Mesodermal cell (in vitro differentiated cells): ENCODE measurements around the gene ESF1.
A peak's percentile ranks its signal among the peaks of the same experiment; 100 is the strongest.
"Not testable (repeated sequence)": the region's sequence is repeated elsewhere in the genome, so short reads cannot be mapped to it uniquely, and the experiment has no call there.

Experiments used
- H3K27ac ChIP-seq: 2 replicates; pipeline ENCODE4 v1.7.0; 2013; ENCODE audit warnings: mild to moderate bottlenecking, low read depth, low read length, moderate library complexity; ENCODE audit not compliant: severe bottlenecking
- H3K36me3 ChIP-seq: 2 replicates; pipeline ENCODE4 v1.7.1; 2013; ENCODE audit warnings: mild to moderate bottlenecking, low read length, moderate library complexity; ENCODE audit not compliant: control insufficient read depth, insufficient read depth
- H3K4me1 ChIP-seq: one replicate; pipeline ENCODE4 v1.7.1; 2013; ENCODE audit warnings: mild to moderate bottlenecking, low read length; ENCODE audit not compliant: insufficient read depth, control insufficient read depth, poor library complexity, severe bottlenecking
- H3K4me3 ChIP-seq: 2 replicates; pipeline ENCODE4 v1.7.0; 2013; ENCODE audit warnings: low read length, control low read depth, mild to moderate bottlenecking; ENCODE audit not compliant: insufficient read depth, poor library complexity, severe bottlenecking; ENCODE audit errors: extremely low read depth
- H3K9me3 ChIP-seq: 2 replicates; pipeline ENCODE4 v1.7.1; 2013; ENCODE audit warnings: mild to moderate bottlenecking, low read length, moderate library complexity; ENCODE audit not compliant: control insufficient read depth
- WGBS, 2 experiments: methylation state at CpG; one replicate each; pipeline ENCODE4 v1.1.5; 2013; ENCODE audit warnings: missing lambda C conversion rate in 2 of 2; ENCODE audit not compliant: insufficient coverage in 2 of 2; 5-methylcytosine and 5-hydroxymethylcytosine counted together

Gene ESF1

DNA sequence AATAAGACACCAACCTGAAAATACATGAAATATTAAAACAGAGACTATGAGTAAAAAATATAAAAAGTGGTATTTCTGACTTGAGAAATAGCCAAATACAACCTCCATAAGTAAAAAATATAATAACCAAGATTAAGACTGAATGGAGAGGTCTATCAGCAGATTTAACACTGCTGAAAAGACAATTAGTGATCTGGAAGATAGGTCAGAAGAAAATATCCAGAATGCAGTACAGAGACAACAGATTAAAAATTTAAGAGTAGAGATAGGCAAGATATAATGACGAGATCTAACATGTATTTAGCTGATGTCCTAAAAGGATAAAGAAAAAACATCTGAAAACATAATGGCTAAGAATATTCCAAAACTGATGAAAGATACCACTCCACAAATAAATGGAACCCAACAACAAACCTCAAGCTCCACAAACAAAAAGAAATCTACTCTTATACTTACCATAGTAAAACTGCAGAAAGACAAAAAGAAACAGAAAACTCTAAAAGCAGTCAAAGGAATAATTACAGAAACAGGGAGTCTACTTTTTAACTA is 18.8 kb downstream of the ESF1 start:
- Histone ChIP-seq H3K4me3 (no peak overlapping the region), H3K4me1 (no peaks in the 10 kb centered on the region), H3K36me3 (peaks cover 89% of the 10 kb centered on the region), H3K27ac (peak overlapping the region; percentile 55), H3K9me3 (peaks cover 9% of the 10 kb centered on the region)
- WGBS, 2 experiments, result no CpG with 5 or more reads among the region's 1 CpG

DNA sequence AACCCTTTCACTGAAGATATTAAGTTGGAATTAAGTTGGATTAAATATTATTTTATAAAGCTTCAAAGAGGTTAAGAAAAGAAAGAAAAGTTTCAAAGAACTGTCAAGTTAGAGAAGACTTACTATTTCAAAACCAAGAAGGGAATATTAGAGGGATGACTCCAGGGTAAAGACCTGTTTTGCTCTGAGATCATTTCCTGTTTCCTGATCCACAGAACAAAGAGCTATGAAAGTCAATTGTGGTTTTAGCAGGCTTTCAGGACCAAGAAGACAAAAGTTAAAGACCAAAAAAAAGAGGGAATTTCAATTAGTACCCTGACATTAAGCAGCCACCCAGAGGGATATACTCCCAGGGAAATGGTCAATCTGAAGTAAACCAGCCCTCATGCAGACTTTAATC is 19.4 kb downstream of the ESF1 start:
- Histone ChIP-seq H3K4me3 (no peak overlapping the region), H3K36me3 (peaks cover 83% of the 10 kb centered on the region), H3K27ac (peak overlapping the region; percentile 55), H3K9me3 (peaks cover 9% of the 10 kb centered on the region), H3K4me1 (no peaks in the 10 kb centered on the region)

DNA sequence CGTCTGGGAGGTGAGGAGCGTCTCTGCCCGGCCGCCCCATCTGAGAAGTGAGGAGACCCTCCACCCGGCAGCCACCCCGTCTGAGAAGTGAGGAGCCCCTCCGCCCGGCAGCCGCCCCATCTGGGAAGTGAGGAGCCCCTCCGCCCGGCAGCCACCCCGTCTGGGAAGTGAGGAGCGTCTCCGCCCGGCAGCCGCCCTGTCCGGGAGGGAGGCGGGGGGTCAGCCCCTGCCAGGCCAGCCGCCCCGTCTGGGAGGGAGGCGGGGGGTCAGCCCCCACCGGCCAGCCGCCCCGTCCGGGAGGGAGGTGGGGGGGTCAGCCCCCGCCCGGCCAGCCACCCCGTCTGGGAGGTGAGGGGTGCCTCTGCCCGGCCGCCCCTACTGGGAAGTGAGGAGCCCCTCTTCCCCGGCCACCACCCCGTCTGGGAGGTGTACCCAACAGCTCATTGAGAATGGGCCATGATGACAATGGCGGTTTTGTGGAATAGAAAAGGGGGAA is 24.2 kb downstream of the ESF1 start:
- H3K4me1 ChIP-seq, H3K4me3 ChIP-seq, H3K9me3 ChIP-seq, H3K27ac ChIP-seq: not testable (repeated sequence)
- WGBS, 2 experiments, result 95 to 96% methylated on average over 16 to 17 of the region's 33 CpGs
- H3K36me3 ChIP-seq, result peaks cover 68% of the 10 kb centered on the region

DNA sequence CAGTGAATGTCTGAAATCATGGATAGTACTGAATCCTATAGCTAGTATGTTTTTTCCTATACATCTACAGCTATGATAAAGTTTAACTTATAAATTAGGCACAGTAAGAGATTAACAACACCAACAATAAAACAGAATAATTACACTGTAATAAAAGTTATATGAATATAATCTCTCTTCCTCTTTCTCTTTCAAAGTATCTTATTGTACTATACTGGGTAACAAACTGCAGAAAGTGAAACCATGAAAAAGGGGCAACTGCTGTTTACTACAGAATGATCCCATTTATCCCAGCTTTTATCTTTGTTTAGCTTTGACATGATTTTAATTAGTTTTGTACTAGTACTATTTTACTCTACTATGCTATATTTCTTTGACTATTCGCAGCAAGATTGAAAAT is 25.8 kb downstream of the ESF1 start:
- H3K4me3 ChIP-seq, result no peak overlapping the region
- no CpG with 5 or more reads among the region's 1 CpG for WGBS, 2 experiments
- H3K36me3 ChIP-seq, result peaks cover 59% of the 10 kb centered on the region
- H3K9me3 ChIP-seq, result no peaks in the 10 kb centered on the region
- H3K27ac ChIP-seq, result no peak overlapping the region
- no peaks in the 10 kb centered on the region for H3K4me1 ChIP-seq

DNA sequence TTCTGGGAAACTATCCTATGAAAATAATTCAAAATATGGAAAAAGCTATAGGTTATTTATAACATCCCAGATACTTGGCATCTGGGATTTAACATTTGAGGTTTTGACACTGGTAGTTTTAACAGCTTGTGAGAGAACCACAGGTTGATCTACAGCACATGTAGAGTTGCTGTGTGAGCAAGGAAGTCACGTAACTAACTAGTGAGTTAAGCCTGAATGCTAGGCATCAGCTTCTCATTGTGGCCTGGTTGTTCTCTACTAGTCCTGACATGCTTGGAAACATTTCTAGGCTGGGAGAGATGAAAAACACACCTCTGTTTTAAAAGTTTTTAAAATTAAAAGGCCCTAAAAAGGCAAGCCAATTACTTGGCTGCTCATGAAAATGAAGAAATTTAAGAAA is 28.2 kb downstream of the ESF1 start:
- Histone ChIP-seq H3K4me1 (no peaks in the 10 kb centered on the region), H3K4me3 (no peak overlapping the region), H3K9me3 (no peaks in the 10 kb centered on the region), H3K36me3 (peaks cover 57% of the 10 kb centered on the region), H3K27ac (no peak overlapping the region)
- WGBS, 2 experiments, result 91% methylated on average over 1 of the region's 1 CpG; no CpG with 5 or more reads in 1 of the 2 experiments

DNA sequence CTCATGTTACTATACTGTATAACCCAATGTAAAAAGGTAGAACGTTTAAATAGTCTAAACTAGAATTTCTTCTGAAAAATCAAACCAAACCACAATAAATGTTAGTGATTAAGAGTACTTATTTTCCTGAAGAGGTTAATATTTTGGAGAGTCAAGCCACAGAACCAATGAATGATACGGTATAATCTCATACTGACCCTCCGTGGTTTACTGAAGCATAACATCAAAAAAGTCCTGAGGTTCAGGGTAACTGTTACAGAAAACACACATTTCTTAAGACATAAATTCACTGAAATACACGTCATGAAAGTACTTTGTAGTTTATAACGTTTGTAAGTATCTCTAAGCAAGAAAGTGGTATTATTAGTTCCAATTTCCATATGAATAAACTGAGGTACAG is 28.9 kb downstream of the ESF1 start:
- no peaks in the 10 kb centered on the region for H3K9me3 ChIP-seq
- no peak overlapping the region for H3K4me3 ChIP-seq
- H3K36me3 ChIP-seq, result peaks cover 59% of the 10 kb centered on the region
- H3K4me1 ChIP-seq, result no peaks in the 10 kb centered on the region
- no CpG with 5 or more reads among the region's 5 CpGs for WGBS, 2 experiments
- H3K27ac ChIP-seq, result no peak overlapping the region

DNA sequence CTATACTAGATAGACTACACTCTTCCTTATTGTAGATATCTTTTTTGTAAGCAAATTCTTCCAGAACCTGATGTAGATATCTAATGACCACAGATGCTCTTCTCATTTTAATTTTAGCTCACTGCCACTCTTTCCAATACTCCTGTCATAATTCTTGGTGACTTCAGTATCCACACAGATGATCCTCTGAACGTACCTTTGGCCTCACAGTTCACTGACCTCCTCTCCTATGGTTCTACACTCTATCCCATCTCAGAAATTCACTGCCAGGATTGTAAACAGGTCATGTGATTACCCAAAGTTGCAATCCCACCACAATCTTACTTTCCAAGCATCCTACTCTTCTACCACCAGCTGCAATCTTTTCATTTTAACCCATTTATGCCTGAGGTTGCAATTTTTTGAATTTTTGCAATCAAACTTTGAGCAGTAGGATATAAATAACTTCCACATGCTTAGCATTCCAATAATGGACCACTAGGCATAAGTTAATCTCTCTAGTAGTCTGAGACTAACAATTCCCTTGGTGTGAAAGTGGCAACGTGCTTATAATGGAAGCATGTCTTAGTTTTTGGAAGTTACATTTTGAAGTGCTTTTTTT is 31.2 kb downstream of the ESF1 start:
- Histone ChIP-seq H3K27ac (no peak overlapping the region), H3K9me3 (no peaks in the 10 kb centered on the region), H3K4me3 (no peak overlapping the region), H3K36me3 (peaks cover 56% of the 10 kb centered on the region), H3K4me1 (no peaks in the 10 kb centered on the region)
- 93 to 100% methylated on average over 1 of the region's 2 CpGs for WGBS, 2 experiments

DNA sequence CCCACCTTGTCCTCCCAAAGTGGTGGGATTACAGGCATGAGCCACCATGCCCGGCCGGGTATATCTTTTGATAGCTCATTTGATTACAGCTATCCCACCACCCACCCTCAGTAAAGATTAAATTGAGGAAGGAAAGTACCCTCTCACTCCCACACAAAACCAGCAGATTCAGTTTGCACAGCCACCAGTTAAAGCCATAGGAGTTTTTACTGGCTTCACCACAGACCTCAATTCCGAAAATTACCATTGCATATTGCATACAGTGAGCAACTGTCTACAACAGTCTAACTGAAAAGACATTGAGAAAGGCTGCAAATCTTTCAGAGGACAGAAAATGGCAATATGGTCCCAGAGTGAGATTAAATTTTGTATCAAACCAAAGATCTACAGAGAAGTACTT is 34.9 kb downstream of the ESF1 start:
- Histone ChIP-seq H3K27ac (no peak overlapping the region), H3K9me3 (no peaks in the 10 kb centered on the region), H3K36me3 (peaks cover 58% of the 10 kb centered on the region), H3K4me3 (no peak overlapping the region), H3K4me1 (no peaks in the 10 kb centered on the region)
- WGBS, 2 experiments, result 100% methylated on average over 1 to 2 of the region's 3 CpGs

DNA sequence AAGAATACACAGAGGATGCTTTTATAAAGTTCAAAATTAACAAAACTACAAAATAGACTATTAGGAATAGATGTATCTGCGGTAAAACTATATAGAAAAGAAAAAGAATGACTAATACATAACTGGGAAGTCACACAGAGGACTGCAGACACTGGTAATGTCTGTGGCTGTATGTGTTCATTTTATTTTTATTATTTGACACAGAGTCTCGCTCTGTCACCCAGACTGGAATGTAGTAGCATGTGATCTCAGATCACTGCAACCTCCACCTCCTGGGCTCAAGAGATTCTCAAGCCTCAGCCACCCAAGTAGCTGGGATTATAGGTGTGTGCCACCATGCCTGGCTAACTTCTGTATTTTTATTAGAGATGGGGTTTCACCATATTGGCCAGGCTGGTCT is 38.9 kb downstream of the ESF1 start:
- H3K27ac ChIP-seq, result no peak overlapping the region
- WGBS, 2 experiments, result no CpG with 5 or more reads among the region's 2 CpGs
- H3K36me3 ChIP-seq, result peaks cover 63% of the 10 kb centered on the region

DNA sequence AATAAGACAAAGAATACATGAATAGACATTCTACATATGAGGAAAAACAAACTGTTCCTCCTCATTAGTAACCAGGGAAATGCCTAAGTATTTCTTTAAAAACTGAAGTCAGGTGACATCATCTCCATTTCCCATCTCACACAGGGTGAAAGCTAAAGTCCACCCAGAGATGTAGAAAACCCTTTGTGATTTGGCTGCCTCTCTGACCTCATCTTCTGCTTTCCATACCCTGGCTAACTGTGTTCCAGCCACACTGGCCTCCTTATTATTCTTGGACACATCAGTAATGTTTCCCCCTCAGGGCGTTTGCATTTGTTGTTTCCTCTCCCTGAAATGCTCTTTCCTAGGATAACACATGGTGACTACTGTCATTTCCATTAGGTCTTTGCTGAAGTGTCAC is 40.4 kb downstream of the ESF1 start:
- Histone ChIP-seq H3K9me3 (peaks cover 12% of the 10 kb centered on the region), H3K27ac (no peak overlapping the region), H3K36me3 (peaks cover 59% of the 10 kb centered on the region), H3K4me1 (no peaks in the 10 kb centered on the region), H3K4me3 (no peak overlapping the region)
- 86 to 100% methylated on average over 1 of the region's 1 CpG for WGBS, 2 experiments

More for the DNA sequence above, 38.9 kb downstream of the ESF1 start:
- no peaks in the 10 kb centered on the region for H3K4me1 ChIP-seq
- peaks cover 6% of the 10 kb centered on the region for H3K9me3 ChIP-seq
- no peak overlapping the region for H3K4me3 ChIP-seq

DNA sequence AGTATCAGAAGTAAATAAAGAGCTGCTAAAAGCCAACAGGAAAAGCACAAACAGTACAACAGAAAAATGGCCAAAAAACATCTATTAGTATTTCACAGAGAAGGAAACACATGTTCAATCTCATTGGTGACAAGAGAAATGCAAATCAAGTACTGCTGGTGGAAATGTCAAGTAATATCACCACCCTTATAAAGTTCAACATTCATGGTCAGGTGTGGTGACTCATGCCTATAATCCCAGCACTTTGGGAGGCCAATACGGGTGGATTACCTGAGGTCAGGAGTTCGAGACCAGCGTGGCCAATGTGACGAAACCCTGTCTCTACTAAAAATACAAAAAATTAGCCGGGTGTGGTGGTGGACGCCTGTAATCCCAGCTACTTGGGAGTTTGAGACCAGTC is 42.8 kb downstream of the ESF1 start:
- Histone ChIP-seq H3K9me3 (peaks cover 12% of the 10 kb centered on the region), H3K36me3 (peaks cover 67% of the 10 kb centered on the region), H3K4me3 (no peak overlapping the region), H3K4me1 (no peaks in the 10 kb centered on the region), H3K27ac (no peak overlapping the region)
- 84% methylated on average over 6 of the region's 6 CpGs; no CpG with 5 or more reads in 1 of the 2 experiments for WGBS, 2 experiments
